Stimulated activated CD8-positive, alpha-beta memory T cell treated with anti-CD3 and anti-CD28 coated beads, Interleukin-15, amount 100 ng/mL, for 4 hours (primary cell): ENCODE results near the gene SPDYE4.

ENCODE experiments used
- DNase-seq, 2 donors: peaks; one replicate each; pipeline ENCODE4 v3.0.0-alpha.2; 2020; ENCODE audit warnings: low read depth in 2 of 2

Gene SPDYE4

GRCh38 chr17:8712698-8713097 lies 45.6 kb downstream of the SPDYE4 start:
- DNase-seq: no peak

GRCh38 chr17:8711291-8711690 lies 47.1 kb downstream of the SPDYE4 start:
- DNase-seq: no peak

GRCh38 chr17:8710813-8711212 lies 47.5 kb downstream of the SPDYE4 start:
- no peak for DNase-seq

- no peak for DNase-seq
Observed at GRCh38 chr17:8709006-8709405, 49.3 kb downstream of the SPDYE4 start.

GRCh38 chr17:8708025-8708461 lies 50.3 kb downstream of the SPDYE4 start:
- DNase-seq: no peak

GRCh38 chr17:8707332-8708024 lies 50.9 kb downstream of the SPDYE4 start:
- DNase-seq: no peak

GRCh38 chr17:8706431-8706830 lies 51.9 kb downstream of the SPDYE4 start:
- DNase-seq: no peak

GRCh38 chr17:8705427-8705826 lies 52.9 kb downstream of the SPDYE4 start:
- DNase-seq: no peak

GRCh38 chr17:8703001-8703400 lies 55.3 kb downstream of the SPDYE4 start:
- no peak for DNase-seq

- no peak for DNase-seq
Observed at GRCh38 chr17:8701754-8702153, 56.6 kb downstream of the SPDYE4 start.

- no peak for DNase-seq
Observed at GRCh38 chr17:8701221-8701620, 57.1 kb downstream of the SPDYE4 start.
